PFSK-1 (cell line): Measurements from ENCODE around the gene A2M.

Source experiments
- REST ChIP-seq, 2 experiments: IDR thresholded peaks; 2 replicates each; pipeline versions ENCODE4 v1.6.1 to v1.8.0; 2011 to 2012; ENCODE audit warnings: low read depth in 2 of 2, low read length in 2 of 2, control low read depth in 1 of 2, inconsistent platforms in 1 of 2, mild to moderate bottlenecking in 1 of 2, moderate library complexity in 1 of 2; ENCODE audit not compliant: insufficient read depth in 1 of 2
- TAF1 ChIP-seq: IDR thresholded peaks from 2 replicates; pipeline ENCODE4 v1.6.1; 2012; ENCODE audit warnings: low read length, control low read depth, borderline replicate concordance; ENCODE audit not compliant: insufficient read depth

GRCh38 chr12:9127936-9128663, 12.4 kb upstream of the A2M start:
- TF ChIP-seq TAF1 (no peak), REST (IDR thresholded peaks at IDR 0.05; ENCODE audit: insufficient read depth in 1 of 2, low read depth in 2 of 2, low read length in 2 of 2) (no peak)
